ENCODE measurements around the gene ZNF592.

ZNF592 gene

GRCh38 chr15:84760219-84760618, 11.8 kb downstream of the ZNF592 start:
- TF ChIP-seq, protein P1, sequence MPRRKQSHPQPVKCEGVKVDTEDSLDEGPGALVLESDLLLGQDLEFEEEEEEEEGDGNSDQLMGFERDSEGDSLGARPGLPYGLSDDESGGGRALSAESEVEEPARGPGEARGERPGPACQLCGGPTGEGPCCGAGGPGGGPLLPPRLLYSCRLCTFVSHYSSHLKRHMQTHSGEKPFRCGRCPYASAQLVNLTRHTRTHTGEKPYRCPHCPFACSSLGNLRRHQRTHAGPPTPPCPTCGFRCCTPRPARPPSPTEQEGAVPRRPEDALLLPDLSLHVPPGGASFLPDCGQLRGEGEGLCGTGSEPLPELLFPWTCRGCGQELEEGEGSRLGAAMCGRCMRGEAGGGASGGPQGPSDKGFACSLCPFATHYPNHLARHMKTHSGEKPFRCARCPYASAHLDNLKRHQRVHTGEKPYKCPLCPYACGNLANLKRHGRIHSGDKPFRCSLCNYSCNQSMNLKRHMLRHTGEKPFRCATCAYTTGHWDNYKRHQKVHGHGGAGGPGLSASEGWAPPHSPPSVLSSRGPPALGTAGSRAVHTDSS (tag by site-specific recombination; IDR thresholded peaks at IDR 0.05), result no peak
- TF ChIP-seq ZNF654 (tag by site-specific recombination; IDR thresholded peaks at IDR 0.05; ENCODE audit: low read depth), result no peak
- TF ChIP-seq, protein P2, sequence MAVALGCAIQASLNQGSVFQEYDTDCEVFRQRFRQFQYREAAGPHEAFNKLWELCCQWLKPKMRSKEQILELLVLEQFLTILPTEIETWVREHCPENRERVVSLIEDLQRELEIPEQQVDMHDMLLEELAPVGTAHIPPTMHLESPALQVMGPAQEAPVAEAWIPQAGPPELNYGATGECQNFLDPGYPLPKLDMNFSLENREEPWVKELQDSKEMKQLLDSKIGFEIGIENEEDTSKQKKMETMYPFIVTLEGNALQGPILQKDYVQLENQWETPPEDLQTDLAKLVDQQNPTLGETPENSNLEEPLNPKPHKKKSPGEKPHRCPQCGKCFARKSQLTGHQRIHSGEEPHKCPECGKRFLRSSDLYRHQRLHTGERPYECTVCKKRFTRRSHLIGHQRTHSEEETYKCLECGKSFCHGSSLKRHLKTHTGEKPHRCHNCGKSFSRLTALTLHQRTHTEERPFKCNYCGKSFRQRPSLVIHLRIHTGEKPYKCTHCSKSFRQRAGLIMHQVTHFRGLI (tag by site-specific recombination; IDR thresholded peaks at IDR 0.05), result no peak
- TF ChIP-seq, protein P3, sequence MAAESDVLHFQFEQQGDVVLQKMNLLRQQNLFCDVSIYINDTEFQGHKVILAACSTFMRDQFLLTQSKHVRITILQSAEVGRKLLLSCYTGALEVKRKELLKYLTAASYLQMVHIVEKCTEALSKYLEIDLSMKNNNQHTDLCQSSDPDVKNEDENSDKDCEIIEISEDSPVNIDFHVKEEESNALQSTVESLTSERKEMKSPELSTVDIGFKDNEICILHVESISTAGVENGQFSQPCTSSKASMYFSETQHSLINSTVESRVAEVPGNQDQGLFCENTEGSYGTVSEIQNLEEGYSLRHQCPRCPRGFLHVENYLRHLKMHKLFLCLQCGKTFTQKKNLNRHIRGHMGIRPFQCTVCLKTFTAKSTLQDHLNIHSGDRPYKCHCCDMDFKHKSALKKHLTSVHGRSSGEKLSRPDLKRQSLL (tag by site-specific recombination; IDR thresholded peaks at IDR 0.05), result no peak
- TF ChIP-seq ZNF138 (tag by site-specific recombination; IDR thresholded peaks at IDR 0.05; ENCODE audit: borderline replicate concordance), result no peak
- no peak for TF ChIP-seq ZNF433 (tag by site-specific recombination; IDR thresholded peaks at IDR 0.05; ENCODE audit: low read depth)
- no peak for TF ChIP-seq ZNF776 (tag by site-specific recombination; IDR thresholded peaks at IDR 0.05; ENCODE audit: borderline replicate concordance)
- no peak for TF ChIP-seq ZSCAN5A (tag by site-specific recombination; IDR thresholded peaks at IDR 0.05)
- no peak for TF ChIP-seq ZNF211 (tag by site-specific recombination; IDR thresholded peaks at IDR 0.05; ENCODE audit: low read depth)
- no peak for TF ChIP-seq PRDM1 (tag by site-specific recombination; IDR thresholded peaks at IDR 0.05)
- no peak for TF ChIP-seq ZNF76 (tag by site-specific recombination; IDR thresholded peaks at IDR 0.05; ENCODE audit: borderline replicate concordance, low read depth)
- TF ChIP-seq KLF8 (tag by site-specific recombination; IDR thresholded peaks at IDR 0.05), result no peak
- TF ChIP-seq KLF10 (tag by site-specific recombination; IDR thresholded peaks at IDR 0.05), result no peak
- no peak for TF ChIP-seq ZNF501 (tag by site-specific recombination; IDR thresholded peaks at IDR 0.05)
- no peak for TF ChIP-seq ZBTB21 (tag by site-specific recombination; IDR thresholded peaks at IDR 0.05)
- TF ChIP-seq, protein P4, sequence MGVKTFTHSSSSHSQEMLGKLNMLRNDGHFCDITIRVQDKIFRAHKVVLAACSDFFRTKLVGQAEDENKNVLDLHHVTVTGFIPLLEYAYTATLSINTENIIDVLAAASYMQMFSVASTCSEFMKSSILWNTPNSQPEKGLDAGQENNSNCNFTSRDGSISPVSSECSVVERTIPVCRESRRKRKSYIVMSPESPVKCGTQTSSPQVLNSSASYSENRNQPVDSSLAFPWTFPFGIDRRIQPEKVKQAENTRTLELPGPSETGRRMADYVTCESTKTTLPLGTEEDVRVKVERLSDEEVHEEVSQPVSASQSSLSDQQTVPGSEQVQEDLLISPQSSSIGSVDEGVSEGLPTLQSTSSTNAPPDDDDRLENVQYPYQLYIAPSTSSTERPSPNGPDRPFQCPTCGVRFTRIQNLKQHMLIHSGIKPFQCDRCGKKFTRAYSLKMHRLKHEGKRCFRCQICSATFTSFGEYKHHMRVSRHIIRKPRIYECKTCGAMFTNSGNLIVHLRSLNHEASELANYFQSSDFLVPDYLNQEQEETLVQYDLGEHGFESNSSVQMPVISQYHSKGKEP (tag by site-specific recombination; IDR thresholded peaks at IDR 0.05), result no peak
- no peak for TF ChIP-seq SP3 (tag by site-specific recombination; IDR thresholded peaks at IDR 0.05)
- TF ChIP-seq, protein P5, sequence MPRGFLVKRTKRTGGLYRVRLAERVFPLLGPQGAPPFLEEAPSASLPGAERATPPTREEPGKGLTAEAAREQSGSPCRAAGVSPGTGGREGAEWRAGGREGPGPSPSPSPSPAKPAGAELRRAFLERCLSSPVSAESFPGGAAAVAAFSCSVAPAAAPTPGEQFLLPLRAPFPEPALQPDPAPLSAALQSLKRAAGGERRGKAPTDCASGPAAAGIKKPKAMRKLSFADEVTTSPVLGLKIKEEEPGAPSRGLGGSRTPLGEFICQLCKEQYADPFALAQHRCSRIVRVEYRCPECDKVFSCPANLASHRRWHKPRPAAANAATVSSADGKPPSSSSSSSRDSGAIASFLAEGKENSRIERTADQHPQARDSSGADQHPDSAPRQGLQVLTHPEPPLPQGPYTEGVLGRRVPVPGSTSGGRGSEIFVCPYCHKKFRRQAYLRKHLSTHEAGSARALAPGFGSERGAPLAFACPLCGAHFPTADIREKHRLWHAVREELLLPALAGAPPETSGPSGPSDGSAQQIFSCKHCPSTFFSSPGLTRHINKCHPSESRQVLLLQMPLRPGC (tag by site-specific recombination; IDR thresholded peaks at IDR 0.05), result no peak
- no peak for TF ChIP-seq ZNF670 (tag by site-specific recombination; IDR thresholded peaks at IDR 0.05; ENCODE audit: low read depth)
- ChIA-PET CTCF (no interaction called here), POLR2A (interaction anchor here (1.0 kb wide), 1 partner anchor 9 kb away, joined by 3 read pairs; no protein-coding TSS in a partner anchor)
- Histone ChIP-seq H3K4me3 (ENCODE audit: low read depth, low read length) (no peak overlapping the region), H3K36me3 (ENCODE audit: control insufficient read depth in 2 of 2, insufficient read depth in 1 of 2, low read length in 2 of 2) (peaks cover 11 to 13% of the 10 kb centered on the region in 2 experiments; a peak in 2 of 3 replicates), H3K9me3 (ENCODE audit: control insufficient read depth, insufficient read depth, low read depth, low read length) (no peaks in the 10 kb centered on the region), H3K27ac (ENCODE audit: extremely low read depth, low read depth, low read length) (no peak overlapping the region), H3K4me1 (ENCODE audit: control insufficient read depth, insufficient read depth, low read length) (peaks cover 19% of the 10 kb centered on the region)
